Activated naive CD8-positive, alpha-beta T cell treated with anti-CD3 and anti-CD28 coated beads, Interleukin-2, amount 50 U/mL, for 24 hours (primary cell): Measurements from ENCODE around the gene ATP6AP1.
A peak's percentile ranks its signal among the peaks of the same experiment; 100 is the strongest.

ENCODE experiments used
- ATAC-seq: fragments of 150-1000 bp; cut with Tn5 transposase; one replicate; pipeline ENCODE4 v1.10.0; 2021
- DNase-seq: peaks from one replicate; pipeline ENCODE4 v3.0.0; 2021
- H3K27ac Mint-ChIP-seq: one replicate; pipeline ENCODE4 v1.8.0; 2021; ENCODE audit warnings: mild to moderate bottlenecking, mixed read lengths
- H3K27me3 Mint-ChIP-seq: one replicate; pipeline ENCODE4 v1.8.0; 2021; ENCODE audit warnings: mixed read lengths
- H3K36me3 Mint-ChIP-seq: one replicate; pipeline ENCODE4 v1.8.0; 2021; ENCODE audit warnings: low read depth, mixed read lengths
- H3K4me1 Mint-ChIP-seq: one replicate; pipeline ENCODE4 v1.8.0; 2021; ENCODE audit warnings: mixed read lengths
- H3K4me3 Mint-ChIP-seq: one replicate; pipeline ENCODE4 v1.8.0; 2021; ENCODE audit warnings: mild to moderate bottlenecking, moderate library complexity, mixed read lengths
- H3K9me3 Mint-ChIP-seq: one replicate; pipeline ENCODE4 v1.8.0; 2021; ENCODE audit warnings: mixed read lengths

ATP6AP1 gene

DNA sequence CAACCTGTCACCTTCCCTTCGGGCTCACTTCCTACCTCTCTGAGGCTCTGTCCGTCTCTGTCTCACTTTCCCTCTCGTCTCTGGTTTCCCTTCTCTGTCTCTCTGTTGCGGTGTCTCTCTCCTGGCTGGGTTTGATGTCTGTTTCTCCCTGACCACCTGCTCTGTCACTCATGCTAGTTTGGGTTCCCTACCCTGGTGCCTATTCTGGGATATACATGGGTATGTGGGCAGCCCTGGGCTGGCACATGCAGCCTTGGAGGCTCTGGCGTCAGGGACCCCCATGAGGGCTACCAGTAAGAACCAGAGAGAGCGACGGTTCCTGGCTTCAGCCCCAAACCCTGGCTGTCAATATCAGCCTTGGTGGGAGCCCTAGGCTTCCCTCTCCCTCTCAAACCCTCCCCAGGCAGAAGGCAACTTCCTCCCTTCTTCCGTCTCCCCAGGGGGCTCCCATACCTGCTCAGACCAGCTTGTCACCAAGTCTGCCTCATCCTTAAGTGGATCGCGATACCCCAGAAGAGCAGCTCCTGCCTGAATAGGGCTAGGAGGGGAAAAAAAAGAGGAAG, 19.7 kb upstream of the ATP6AP1 start:
- H3K27ac Mint-ChIP-seq = peak overlapping the region; percentile 73
- no peak for DNase-seq
- no peaks in the 10 kb centered on the region for H3K9me3 Mint-ChIP-seq
- no peaks in the 10 kb centered on the region for H3K27me3 Mint-ChIP-seq
- peaks cover 2% of the 10 kb centered on the region for H3K36me3 Mint-ChIP-seq
- no peak for ATAC-seq
- peaks cover 18% of the 10 kb centered on the region for H3K4me1 Mint-ChIP-seq
- peak overlapping the region; percentile 71 for H3K4me3 Mint-ChIP-seq

GRCh38 chrX:154409222-154409871, 19.1 kb upstream of the ATP6AP1 start, which contains the start of gene DNASE1L1:
DNASE1L1 (minus strand) TSS chrX:154409254; CDS start chrX:154405568, 3,686 bp downstream.
- Mint-ChIP-seq H3K27me3 (no peaks in the 10 kb centered on the region), H3K36me3 (peaks cover 4% of the 10 kb centered on the region), H3K27ac (peak within 1 kb of the TSS; percentile 73), H3K4me3 (peak within 1 kb of the TSS; percentile 71), H3K9me3 (no peaks in the 10 kb centered on the region), H3K4me1 (peaks cover 18% of the 10 kb centered on the region)
- DNase-seq = peak; percentile 49
- peak; percentile 30 for ATAC-seq

GRCh38 chrX:154411981-154412340, 16.5 kb upstream of the ATP6AP1 start:
- ATAC-seq (peak; percentile 77), DNase-seq (peak; percentile 68)
- Mint-ChIP-seq H3K36me3 (peaks cover 7% of the 10 kb centered on the region), H3K27ac (peak overlapping the region; percentile 73), H3K9me3 (no peaks in the 10 kb centered on the region), H3K4me3 (peak overlapping the region; percentile 79), H3K27me3 (no peaks in the 10 kb centered on the region), H3K4me1 (peaks cover 19% of the 10 kb centered on the region)

DNA sequence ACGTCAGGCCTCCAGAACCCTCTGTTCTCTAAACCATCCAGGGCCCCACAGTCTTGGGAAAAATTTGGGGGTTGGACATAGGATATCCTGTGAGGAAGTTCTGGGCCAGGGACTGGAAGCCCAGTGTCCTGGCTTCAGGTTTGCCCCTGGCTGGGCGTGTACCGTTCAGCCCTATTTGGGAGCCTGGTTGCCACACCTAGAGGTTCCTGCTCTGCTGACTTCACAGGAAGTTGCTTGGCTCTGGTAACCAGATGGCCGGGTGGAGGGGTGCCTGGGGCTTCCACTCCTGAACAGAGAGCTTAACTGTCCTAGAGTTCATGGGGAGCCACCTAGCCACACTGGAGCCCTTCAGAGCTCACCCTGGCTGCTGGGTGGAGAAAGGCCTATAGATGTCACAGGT, 16.0 kb upstream of the ATP6AP1 start:
- H3K36me3 Mint-ChIP-seq = peaks cover 7% of the 10 kb centered on the region
- H3K27ac Mint-ChIP-seq = peak overlapping the region; percentile 73
- no peaks in the 10 kb centered on the region for H3K9me3 Mint-ChIP-seq
- no peaks in the 10 kb centered on the region for H3K27me3 Mint-ChIP-seq
- ATAC-seq = peak; percentile 44
- H3K4me1 Mint-ChIP-seq = peaks cover 19% of the 10 kb centered on the region
- no peak for DNase-seq
- H3K4me3 Mint-ChIP-seq = peak overlapping the region; percentile 79

GRCh38 chrX:154413142-154413541, 15.3 kb upstream of the ATP6AP1 start:
- H3K9me3 Mint-ChIP-seq = no peaks in the 10 kb centered on the region
- DNase-seq (no peak), ATAC-seq (no peak)
- H3K27ac Mint-ChIP-seq = peak overlapping the region; percentile 73
- peaks cover 6% of the 10 kb centered on the region for H3K36me3 Mint-ChIP-seq
- H3K27me3 Mint-ChIP-seq = no peaks in the 10 kb centered on the region
- H3K4me3 Mint-ChIP-seq = no peak overlapping the region
- H3K4me1 Mint-ChIP-seq = peaks cover 19% of the 10 kb centered on the region

DNA sequence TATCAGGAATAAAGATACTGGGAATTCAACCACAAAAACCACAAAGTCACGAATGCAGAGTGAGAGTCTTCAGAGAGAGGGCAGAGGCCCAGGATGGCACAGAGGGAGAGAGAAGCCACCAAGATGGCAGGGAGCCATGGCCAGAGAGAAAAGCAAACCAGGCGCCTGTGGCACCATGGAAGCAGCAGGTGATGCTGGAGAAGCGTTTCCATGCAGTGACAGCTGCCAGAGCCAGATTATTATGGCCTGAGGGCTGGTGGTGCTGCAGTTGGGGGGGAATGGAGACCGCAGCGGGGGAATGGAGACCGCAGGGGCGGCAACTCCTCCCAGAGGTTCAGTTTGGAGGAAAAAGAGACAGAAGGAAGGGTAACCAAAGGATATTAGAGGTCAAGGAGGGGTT, 11.3 kb upstream of the ATP6AP1 start:
- Mint-ChIP-seq H3K4me3 (no peak overlapping the region), H3K27me3 (no peaks in the 10 kb centered on the region), H3K36me3 (peaks cover 5% of the 10 kb centered on the region), H3K27ac (no peak overlapping the region), H3K4me1 (peaks cover 11% of the 10 kb centered on the region), H3K9me3 (no peaks in the 10 kb centered on the region)
- no peak for ATAC-seq
- DNase-seq = no peak

- Mint-ChIP-seq H3K27me3 (no peaks in the 10 kb centered on the region), H3K9me3 (no peaks in the 10 kb centered on the region), H3K4me3 (no peak overlapping the region), H3K4me1 (peaks cover 7% of the 10 kb centered on the region), H3K36me3 (peaks cover 2% of the 10 kb centered on the region), H3K27ac (no peak overlapping the region)
- ATAC-seq (no peak), DNase-seq (no peak)
Measured at GRCh38 chrX:154419189-154419588, 9.3 kb upstream of the ATP6AP1 start.

GRCh38 chrX:154419688-154420401, 8.6 kb upstream of the ATP6AP1 start:
- H3K9me3 Mint-ChIP-seq = no peaks in the 10 kb centered on the region
- H3K4me3 Mint-ChIP-seq = no peak overlapping the region
- no peak overlapping the region for H3K27ac Mint-ChIP-seq

DNA sequence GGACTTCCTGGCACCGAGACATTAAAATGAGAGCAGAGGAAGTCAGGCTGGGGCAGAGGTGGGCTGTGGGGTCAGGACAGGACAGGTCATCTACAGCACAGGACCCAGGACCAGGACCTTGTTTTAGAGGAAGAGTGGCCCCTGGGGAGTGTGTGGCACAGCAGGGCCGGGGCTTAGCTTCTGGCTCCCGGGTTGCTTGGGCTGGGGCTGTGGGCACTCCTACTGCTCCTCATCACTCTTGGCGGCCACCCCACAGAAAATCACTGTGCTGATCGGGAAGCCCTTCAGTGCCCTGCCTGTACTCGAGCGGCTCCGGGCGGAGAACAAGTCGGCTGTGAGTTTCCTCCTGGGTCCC, 8.1 kb upstream of the ATP6AP1 start:
- Mint-ChIP-seq H3K27ac (no peak overlapping the region), H3K4me3 (no peak overlapping the region), H3K9me3 (no peaks in the 10 kb centered on the region), H3K27me3 (no peaks in the 10 kb centered on the region), H3K4me1 (peaks cover 5% of the 10 kb centered on the region), H3K36me3 (no peaks in the 10 kb centered on the region)
- ATAC-seq (no peak), DNase-seq (no peak)

More at GRCh38 chrX:154419688-154420401, 8.6 kb upstream of the ATP6AP1 start:
- Mint-ChIP-seq H3K27me3 (no peaks in the 10 kb centered on the region), H3K36me3 (peaks cover 2% of the 10 kb centered on the region), H3K4me1 (peaks cover 7% of the 10 kb centered on the region)
- no peak for ATAC-seq
- DNase-seq = no peak

DNA sequence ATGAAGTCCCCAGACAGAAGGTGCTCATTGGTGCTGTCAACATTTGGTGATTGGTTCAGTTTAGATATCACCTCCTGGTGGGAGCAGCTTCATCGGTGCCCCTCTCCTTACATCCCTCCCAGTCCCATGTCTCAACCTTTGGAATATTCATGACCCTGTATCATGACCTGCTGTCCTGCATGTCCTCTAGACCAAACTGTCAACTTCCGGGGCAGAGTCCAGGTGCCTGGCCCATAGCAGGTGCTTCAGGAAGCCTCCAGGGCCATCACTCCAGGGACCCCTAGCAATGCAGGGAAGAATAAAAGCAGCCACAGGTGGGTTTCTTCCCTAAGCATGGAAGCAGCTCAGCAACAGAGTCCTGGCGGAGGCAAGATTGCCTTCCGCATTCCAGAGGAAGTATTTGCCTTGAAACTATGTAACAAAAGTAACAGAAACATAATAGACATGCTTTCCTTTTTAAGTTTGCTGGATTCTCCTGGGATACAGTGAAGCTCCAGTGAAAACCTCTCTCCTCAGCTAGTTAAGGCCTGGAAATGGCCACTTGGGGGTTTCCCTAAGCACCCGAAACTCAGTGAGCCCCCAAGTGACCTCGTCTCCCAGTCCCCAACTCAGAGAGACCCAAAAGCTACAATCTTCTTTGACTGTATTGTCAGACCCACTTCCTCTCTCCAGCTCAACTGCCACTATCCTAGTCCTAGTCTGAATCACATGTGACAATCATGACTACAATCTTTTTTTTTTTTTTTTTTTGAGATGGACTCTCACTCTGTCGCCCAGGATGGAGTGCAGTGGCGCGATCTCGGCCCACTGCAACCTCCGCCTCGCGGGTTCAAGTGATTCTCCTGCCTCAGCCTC, 1.3 kb upstream of the ATP6AP1 start:
- Mint-ChIP-seq H3K4me3 (peak overlapping the region; percentile 24), H3K4me1 (peaks cover 26% of the 10 kb centered on the region), H3K27me3 (no peaks in the 10 kb centered on the region), H3K27ac (no peak overlapping the region), H3K36me3 (no peaks in the 10 kb centered on the region), H3K9me3 (no peaks in the 10 kb centered on the region)
- ATAC-seq = no peak
- DNase-seq = no peak

DNA sequence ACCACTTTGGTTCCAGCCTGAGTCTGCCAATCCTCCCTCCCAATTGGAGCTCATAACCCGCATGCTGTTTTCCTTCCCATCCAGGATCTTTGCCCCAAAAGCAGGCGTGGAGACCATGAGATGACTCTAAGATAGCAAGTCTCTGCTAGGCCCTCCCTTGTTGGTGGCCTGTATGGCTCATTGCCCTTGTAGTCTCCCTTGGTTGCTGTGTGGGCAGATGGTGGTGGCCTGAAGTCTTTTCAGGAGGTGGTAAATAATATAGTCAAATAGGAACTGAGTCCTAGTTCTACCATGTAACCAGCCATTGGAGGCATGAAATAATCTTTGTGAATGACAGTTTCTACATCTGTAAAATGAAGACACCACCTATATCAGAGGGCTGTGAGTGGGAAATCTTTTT, 1.2 kb downstream of the ATP6AP1 start:
- Mint-ChIP-seq H3K27ac (peak overlapping the region; percentile 54), H3K36me3 (no peaks in the 10 kb centered on the region), H3K4me1 (peaks cover 26% of the 10 kb centered on the region), H3K9me3 (no peaks in the 10 kb centered on the region), H3K4me3 (peak overlapping the region; percentile 78), H3K27me3 (no peaks in the 10 kb centered on the region)
- DNase-seq (no peak), ATAC-seq (no peak)

DNA sequence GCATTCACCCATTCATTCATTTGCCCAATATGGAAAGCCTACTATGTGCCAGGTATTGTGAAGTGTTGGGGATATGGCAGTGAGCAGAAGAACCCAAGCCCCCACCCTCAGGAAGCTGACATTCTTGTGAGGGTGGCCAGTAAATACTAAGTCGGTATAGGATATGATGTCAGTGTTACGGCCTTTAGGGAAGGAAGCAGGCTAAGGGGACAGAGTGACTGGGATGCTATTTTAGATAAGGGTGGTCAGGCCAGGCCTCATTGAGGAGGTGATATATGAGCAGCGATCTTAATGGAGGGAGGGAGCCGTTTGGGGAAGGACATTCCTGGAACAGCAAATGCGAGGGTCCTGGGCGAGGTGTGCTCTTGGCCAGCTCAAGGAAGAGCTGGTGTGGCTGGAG, 2.0 kb downstream of the ATP6AP1 start:
- no peaks in the 10 kb centered on the region for H3K9me3 Mint-ChIP-seq
- no peaks in the 10 kb centered on the region for H3K27me3 Mint-ChIP-seq
- DNase-seq = no peak
- no peaks in the 10 kb centered on the region for H3K36me3 Mint-ChIP-seq
- H3K4me3 Mint-ChIP-seq = peak overlapping the region; percentile 26
- peaks cover 26% of the 10 kb centered on the region for H3K4me1 Mint-ChIP-seq
- peak overlapping the region; percentile 36 for H3K27ac Mint-ChIP-seq
- no peak for ATAC-seq

DNA sequence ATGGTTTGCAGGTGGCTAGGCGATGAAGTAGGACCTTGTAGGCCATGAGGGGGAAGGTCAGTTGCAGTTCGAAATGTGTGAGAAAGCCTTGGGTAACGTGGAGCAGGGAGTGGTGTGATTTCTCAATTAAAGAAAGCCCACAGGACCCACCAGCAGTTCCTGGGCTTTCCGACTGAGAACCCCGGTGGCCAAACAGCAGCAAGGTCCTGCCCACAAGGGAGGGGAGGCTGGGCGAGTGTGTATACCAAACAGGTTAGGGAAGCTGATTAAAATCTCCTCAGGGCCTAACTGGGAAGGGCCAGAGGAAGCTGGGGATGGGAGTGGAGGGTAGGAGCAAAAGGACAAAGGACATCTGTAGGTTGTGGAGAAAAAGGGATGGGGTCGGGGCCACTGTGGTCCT, 2.4 kb downstream of the ATP6AP1 start:
- no peak overlapping the region for H3K4me3 Mint-ChIP-seq
- DNase-seq (no peak), ATAC-seq (no peak)
- H3K4me1 Mint-ChIP-seq = peaks cover 27% of the 10 kb centered on the region
- H3K27ac Mint-ChIP-seq = peak overlapping the region; percentile 36
- no peaks in the 10 kb centered on the region for H3K9me3 Mint-ChIP-seq
- H3K36me3 Mint-ChIP-seq = no peaks in the 10 kb centered on the region
- no peaks in the 10 kb centered on the region for H3K27me3 Mint-ChIP-seq

DNA sequence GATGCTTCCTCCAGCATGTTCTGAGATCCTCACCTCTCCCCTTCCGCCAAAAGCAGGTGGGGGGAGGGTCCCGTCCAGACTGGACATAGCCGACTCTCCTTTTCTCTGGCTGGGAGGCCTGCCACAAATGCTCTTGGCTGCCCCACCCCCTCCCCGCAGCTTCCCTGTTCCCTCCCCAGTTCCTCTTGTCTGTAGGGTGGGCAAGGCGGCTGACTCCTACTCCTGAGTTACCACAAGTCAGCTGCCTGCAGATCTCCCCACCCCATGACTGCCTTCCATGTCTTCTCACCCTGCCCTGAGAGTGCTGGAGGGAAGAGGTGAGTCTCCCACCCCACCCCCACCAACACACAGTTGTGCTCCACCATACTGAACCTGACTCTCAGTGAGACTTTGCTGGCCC, 2.9 kb downstream of the ATP6AP1 start:
- no peak for ATAC-seq

More for the DNA sequence above, 2.9 kb downstream of the ATP6AP1 start:
- no peaks in the 10 kb centered on the region for H3K27me3 Mint-ChIP-seq
- H3K27ac Mint-ChIP-seq = no peak overlapping the region
- DNase-seq = no peak
- H3K4me1 Mint-ChIP-seq = peaks cover 32% of the 10 kb centered on the region
- H3K9me3 Mint-ChIP-seq = no peaks in the 10 kb centered on the region
- H3K4me3 Mint-ChIP-seq = no peak overlapping the region
- no peaks in the 10 kb centered on the region for H3K36me3 Mint-ChIP-seq
